BE2C (cell line): ENCODE results near the gene EFHD1.
"Not testable (repeated sequence)": the region's sequence is repeated elsewhere in the genome, so short reads cannot be mapped to it uniquely, and the experiment has no call there.

ENCODE experiments used
- DNase-seq: peaks from one replicate; pipeline ENCODE4 v3.0.0-alpha.2; 2020
- H3K27me3 ChIP-seq: fragments of 250-450 bp; sonication (Bioruptor Pico); 2 replicates; pipeline ENCODE4 v1.5.1; 2020; ENCODE audit warnings: mild to moderate bottlenecking
- H3K36me3 ChIP-seq: fragments of 250-450 bp; sonication (Bioruptor Pico); 2 replicates; pipeline ENCODE4 v1.5.1; 2020; ENCODE audit warnings: mild to moderate bottlenecking
- H3K4me1 ChIP-seq: fragments of 250-450 bp; sonication (Bioruptor Pico); 2 replicates; pipeline ENCODE4 v1.5.1; 2020
- H3K4me3 ChIP-seq: 2 replicates; pipeline ENCODE4 v1.5.1; 2011; ENCODE audit warnings: low read depth, low read length
- H3K9me3 ChIP-seq: fragments of 250-450 bp; sonication (Bioruptor Pico); 2 replicates; pipeline ENCODE4 v1.5.1; 2020
- TF ChIP-seq, protein P1 (sequence below): IDR thresholded peaks from 2 replicates; pipeline ENCODE4 v1.5.1; 2012; ENCODE audit warnings: mild to moderate bottlenecking, low read depth, low read length

Gene EFHD1

DNA sequence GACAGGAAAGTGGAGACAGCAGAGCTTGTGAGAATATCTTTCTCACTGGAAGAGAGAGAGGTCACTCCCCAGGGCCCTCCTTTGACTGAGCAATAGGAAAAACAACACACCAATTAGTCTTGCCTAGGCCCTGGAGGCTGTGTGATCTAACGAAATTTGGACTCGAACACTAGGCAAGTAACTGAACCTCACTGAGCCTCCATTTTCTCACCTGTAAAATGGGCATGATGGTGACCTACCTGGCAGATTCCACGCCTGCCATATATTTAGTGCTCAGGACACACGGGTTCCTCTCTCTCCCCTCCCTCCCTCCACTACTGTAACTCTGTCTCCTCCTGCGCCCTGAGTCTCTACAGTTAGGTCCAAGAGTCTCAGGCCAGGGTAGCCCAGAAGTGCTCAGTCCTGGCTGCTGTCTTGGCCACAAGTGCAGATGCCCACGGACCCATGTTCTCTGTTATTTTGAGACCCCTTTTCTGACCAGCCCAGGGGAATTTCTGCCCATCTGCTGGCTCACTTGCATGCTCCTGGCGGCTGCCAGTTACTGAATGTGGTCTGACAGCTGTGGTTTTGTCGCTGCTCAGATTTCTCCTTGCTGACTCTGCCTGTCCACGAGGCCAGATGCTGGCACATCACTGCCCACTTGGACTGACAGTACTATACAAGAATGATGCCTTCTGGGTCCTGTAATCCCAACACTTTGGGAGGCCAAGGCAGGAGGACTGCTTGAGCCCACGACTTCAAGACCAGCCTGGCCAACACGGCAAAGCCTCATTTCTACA lies 54.2 kb downstream of the EFHD1 start:
- DNase-seq = no peak
- no peaks in the 10 kb centered on the region for H3K9me3 ChIP-seq
- H3K36me3 ChIP-seq = no peaks in the 10 kb centered on the region
- no peaks in the 10 kb centered on the region for H3K27me3 ChIP-seq
- TF ChIP-seq, protein P1, sequence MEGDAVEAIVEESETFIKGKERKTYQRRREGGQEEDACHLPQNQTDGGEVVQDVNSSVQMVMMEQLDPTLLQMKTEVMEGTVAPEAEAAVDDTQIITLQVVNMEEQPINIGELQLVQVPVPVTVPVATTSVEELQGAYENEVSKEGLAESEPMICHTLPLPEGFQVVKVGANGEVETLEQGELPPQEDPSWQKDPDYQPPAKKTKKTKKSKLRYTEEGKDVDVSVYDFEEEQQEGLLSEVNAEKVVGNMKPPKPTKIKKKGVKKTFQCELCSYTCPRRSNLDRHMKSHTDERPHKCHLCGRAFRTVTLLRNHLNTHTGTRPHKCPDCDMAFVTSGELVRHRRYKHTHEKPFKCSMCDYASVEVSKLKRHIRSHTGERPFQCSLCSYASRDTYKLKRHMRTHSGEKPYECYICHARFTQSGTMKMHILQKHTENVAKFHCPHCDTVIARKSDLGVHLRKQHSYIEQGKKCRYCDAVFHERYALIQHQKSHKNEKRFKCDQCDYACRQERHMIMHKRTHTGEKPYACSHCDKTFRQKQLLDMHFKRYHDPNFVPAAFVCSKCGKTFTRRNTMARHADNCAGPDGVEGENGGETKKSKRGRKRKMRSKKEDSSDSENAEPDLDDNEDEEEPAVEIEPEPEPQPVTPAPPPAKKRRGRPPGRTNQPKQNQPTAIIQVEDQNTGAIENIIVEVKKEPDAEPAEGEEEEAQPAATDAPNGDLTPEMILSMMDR = no peak
- H3K4me3 ChIP-seq = no peak overlapping the region
- no peaks in the 10 kb centered on the region; the same call in 1 of the 2 replicates for H3K4me1 ChIP-seq

DNA sequence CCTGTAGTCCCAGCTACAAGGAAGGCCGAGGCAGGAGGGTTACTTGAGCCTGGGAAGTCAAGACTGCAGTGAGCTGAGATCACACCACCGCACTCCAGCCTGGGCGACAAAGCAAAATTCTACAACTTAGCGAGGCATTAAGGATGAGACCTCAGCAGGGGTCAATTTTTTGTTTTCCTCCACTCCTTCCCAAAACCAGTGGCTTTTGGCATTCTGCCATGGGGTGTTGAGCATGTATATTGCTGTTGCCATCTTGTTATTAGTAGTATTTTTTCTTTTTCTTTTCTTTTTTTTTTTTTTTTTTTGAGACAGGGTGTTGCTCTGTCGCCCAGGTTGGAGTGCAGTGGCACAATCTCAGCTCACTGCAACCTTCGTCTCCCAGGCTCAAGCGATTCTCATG lies 54.8 kb downstream of the EFHD1 start:
- Histone ChIP-seq H3K27me3 (no peaks in the 10 kb centered on the region), H3K4me1 (no peaks in the 10 kb centered on the region; the same call in 1 of the 2 replicates), H3K4me3 (no peak overlapping the region), H3K36me3 (no peaks in the 10 kb centered on the region), H3K9me3 (no peaks in the 10 kb centered on the region)
- DNase-seq = no peak
- TF ChIP-seq, protein P1 = no peak

DNA sequence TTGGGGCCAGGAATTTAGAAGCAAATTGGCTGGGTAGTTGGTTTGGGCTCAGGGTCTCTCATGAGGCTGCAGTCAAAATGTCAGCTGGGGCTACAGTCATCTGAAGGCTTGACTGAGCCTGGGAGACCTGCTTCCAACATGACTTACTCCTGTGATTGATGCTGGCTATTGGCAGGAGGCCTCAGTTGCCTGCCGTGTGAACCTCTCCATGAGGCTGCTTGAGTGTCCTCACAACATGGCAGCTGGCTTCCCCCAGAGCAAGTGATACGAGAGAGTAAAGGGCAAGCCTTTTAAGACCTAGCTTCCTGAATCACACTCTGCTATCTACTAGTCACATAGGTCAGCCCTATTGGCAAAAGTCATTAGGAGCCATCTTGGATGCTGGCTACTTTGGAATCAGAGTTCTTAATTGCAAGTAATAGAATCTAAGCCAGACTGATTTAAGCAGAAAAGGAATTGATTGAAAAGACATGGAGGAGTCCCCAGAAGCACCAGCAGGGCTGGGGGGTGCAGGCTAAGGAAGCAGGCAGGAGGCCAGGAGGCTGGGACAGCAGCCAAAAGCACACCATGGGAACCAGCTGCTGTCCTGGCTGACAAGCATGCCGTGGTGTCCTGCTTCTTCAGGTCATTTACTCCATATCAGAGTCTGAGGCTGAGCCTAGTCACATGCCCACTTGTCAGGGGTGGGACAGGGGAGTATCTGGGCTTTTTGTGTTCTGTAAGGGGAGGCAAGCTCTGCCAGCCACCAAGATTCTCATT lies 55.9 kb downstream of the EFHD1 start:
- Histone ChIP-seq H3K27me3 (no peaks in the 10 kb centered on the region), H3K36me3 (no peaks in the 10 kb centered on the region), H3K9me3 (no peaks in the 10 kb centered on the region), H3K4me3 (no peak overlapping the region), H3K4me1 (no peaks in the 10 kb centered on the region; the same call in 1 of the 2 replicates)
- TF ChIP-seq, protein P1 = no peak
- DNase-seq = peak; percentile 67

DNA sequence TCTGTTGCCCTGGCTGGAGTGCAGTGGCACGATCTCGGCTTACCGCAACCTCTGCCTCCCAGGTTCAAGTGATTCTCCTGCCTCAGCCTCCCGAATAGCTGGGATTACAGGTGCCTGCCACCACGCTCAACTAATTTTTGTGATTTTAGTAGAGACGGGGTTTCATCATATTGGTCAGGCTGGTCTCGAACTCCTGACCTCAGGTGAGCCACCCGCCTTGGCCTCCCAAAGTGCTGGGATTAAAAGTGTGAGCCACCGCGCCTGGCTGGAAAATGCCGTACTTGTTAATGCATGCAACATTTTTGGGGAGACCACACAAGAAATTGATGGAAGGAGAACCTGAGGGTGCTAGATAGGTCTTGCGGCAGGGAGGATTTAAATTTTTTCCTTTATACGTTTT lies 57.7 kb downstream of the EFHD1 start:
- H3K36me3 ChIP-seq, DNase-seq, H3K9me3 ChIP-seq, H3K4me1 ChIP-seq, H3K27me3 ChIP-seq, H3K4me3 ChIP-seq: not testable (repeated sequence)

DNA sequence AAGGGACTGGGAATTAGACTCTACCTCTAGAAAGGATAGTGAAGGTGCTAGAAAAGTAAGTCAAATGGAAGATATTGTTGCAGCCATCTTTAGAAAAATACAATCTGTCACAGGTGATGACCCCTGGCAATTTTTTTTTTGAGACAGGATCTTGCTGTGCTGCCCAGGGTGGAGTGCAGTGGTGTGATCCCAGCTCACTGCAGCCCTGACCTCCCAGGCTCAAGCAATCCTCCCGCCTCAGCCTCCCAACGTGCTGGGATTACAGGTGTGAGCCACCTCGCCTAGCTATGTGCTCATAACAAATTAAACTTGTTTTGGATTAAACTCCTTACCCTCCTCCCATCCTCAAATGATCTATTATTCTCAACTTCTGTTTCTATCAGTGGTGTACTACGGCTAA lies 59.9 kb downstream of the EFHD1 start:
- no peak for DNase-seq
- Histone ChIP-seq H3K27me3 (no peaks in the 10 kb centered on the region), H3K36me3 (no peaks in the 10 kb centered on the region; the same call in 1 of the 2 replicates), H3K9me3 (no peaks in the 10 kb centered on the region), H3K4me3 (no peak overlapping the region), H3K4me1 (no peaks in the 10 kb centered on the region; the same call in 1 of the 2 replicates)
- TF ChIP-seq, protein P1 = no peak

DNA sequence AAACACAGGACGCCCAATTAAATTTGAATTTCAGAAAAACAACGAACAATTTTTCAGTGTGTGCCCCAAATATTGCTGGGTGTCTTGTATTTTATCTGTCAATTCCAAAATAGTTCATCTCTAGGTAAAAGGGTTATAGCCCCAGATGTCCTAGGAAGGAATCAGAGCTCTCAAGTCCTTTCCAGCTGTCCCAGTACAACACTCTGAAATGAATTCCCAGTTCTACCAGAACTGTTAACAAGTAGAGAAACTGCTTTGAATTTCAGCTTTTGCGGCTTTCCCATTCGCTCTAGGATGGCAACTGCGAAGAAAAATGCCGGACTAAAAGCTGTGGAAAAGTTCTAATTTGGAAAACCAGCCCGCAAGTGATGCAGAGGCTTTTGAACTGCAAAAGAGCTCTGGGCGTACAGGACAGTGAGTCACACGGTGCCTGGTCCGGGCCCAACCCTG lies 63.2 kb downstream of the EFHD1 start:
- TF ChIP-seq, protein P1 = no peak
- H3K4me3 ChIP-seq = peak overlapping the region; percentile 94
- no peaks in the 10 kb centered on the region for H3K27me3 ChIP-seq

More for the DNA sequence above, 63.2 kb downstream of the EFHD1 start:
- Histone ChIP-seq H3K36me3 (no peaks in the 10 kb centered on the region; the same call in 1 of the 2 replicates), H3K9me3 (no peaks in the 10 kb centered on the region), H3K4me1 (peaks cover 9% of the 10 kb centered on the region)
- DNase-seq = no peak
